ENCODE data around the gene WRNIP1.

- TF ChIP-seq TAF1 (IDR thresholded peaks at IDR 0.05; ENCODE audit: low read depth, low read length) (no peak), SP2 (IDR thresholded peaks at IDR 0.05; ENCODE audit: low read length) (no peak), CTCF (IDR thresholded peaks at IDR 0.05; ENCODE audit: control extremely low read depth in 1 of 3, insufficient read depth in 1 of 3, low read depth in 1 of 3, low read length in 3 of 3) (no peak), RNF2 (IDR thresholded peaks at IDR 0.05; ENCODE audit: borderline replicate concordance, low read depth, low read length, missing control alignments, poor library complexity, severe bottlenecking) (no peak), RAD21 (IDR thresholded peaks at IDR 0.05 in 1 of 2, conservative IDR thresholded peaks at IDR 0.05 in 1 of 2; ENCODE audit: low read depth in 2 of 2, low read length in 2 of 2) (no peak), EP300 (IDR thresholded peaks at IDR 0.05; ENCODE audit: borderline replicate concordance in 1 of 2, low read depth in 2 of 2, low read length in 2 of 2) (no peak), GTF2F1 (IDR thresholded peaks at IDR 0.05; ENCODE audit: borderline replicate concordance, low read depth, low read length) (no peak), YY1 (IDR thresholded peaks at IDR 0.05; ENCODE audit: low read depth, low read length) (no peak), EZH2 (IDR thresholded peaks at IDR 0.05; ENCODE audit: low read depth, low read length, severe bottlenecking) (no peak), MAX (IDR thresholded peaks at IDR 0.05) (no peak)
Measured at GRCh38 chr6:2773449-2773848, 8.3 kb downstream of the WRNIP1 start.

All from H1 (cell line).